ENCODE results near the gene SLC9A3. TPM values are rescaled to one million over a fixed set of nuclear protein-coding genes. Genes with fewer than 3 reads are reported as not detected.

The SLC9A3 gene
- total RNA-seq, 2 donors from 2014 or later, result 4.3 to 5.3 TPM

DNA sequence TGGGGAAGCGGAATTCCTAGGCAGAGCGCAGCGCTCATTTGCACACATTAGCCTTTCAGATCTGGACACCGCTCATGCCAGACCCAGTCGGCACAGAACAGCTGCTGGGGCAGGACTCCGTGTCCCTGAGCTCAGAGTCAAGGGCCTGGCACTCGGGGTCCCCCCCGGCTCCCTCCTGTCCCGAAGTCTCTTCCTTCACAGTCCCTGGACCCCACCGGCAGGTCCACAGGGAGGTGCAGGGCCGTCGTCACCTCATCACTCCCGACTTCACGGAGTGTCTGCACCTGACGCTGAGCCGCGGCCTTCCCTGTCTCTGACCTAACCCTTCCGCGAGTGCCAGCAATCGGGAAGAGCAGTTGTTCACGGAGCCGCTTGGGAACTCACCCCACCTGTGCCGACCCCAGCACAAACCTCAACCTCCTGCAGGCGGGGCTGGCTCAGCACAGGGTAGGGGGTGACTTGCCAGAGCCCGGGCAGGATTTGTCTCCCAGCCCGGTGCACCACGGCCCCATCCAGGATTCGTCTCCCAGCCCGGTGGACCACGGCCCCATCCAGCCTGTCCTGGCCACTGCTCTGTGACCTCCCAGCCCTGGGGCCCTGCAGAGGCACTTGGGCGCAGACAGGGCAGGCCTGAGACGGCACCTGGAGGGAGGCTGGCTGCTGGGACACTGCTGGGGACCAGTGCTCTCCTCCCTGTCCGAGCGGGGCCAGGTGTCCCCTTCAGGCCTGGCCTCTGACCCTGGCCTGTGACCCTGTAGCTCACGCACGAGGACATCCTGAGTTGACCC, 9.9 kb upstream of the SLC9A3 start:
- no peaks in the 10 kb centered on the region for H3K36me3 ChIP-seq
- DNase-seq (ENCODE audit: low spot score), result no peak
- H3K4me1 ChIP-seq (replicated peaks), result no peaks in the 10 kb centered on the region
- intact Hi-C loops (cut with DNase I), result no loop called here
- WGBS, result 79% methylated on average over 17 of the region's 36 CpGs
- H3K4me3 ChIP-seq, result no peak overlapping the region
- H3K27ac ChIP-seq, result no peak overlapping the region
- H3K9me3 ChIP-seq, result no peaks in the 10 kb centered on the region
- H3K27me3 ChIP-seq (replicated peaks; ENCODE audit: insufficient read depth), result peaks cover 30% of the 10 kb centered on the region
- TF ChIP-seq POLR2AphosphoS5 (IDR thresholded peaks at IDR 0.05) (no peak), POLR2A (IDR thresholded peaks at IDR 0.05) (no peak)
- TF ChIP-seq, protein P1, sequence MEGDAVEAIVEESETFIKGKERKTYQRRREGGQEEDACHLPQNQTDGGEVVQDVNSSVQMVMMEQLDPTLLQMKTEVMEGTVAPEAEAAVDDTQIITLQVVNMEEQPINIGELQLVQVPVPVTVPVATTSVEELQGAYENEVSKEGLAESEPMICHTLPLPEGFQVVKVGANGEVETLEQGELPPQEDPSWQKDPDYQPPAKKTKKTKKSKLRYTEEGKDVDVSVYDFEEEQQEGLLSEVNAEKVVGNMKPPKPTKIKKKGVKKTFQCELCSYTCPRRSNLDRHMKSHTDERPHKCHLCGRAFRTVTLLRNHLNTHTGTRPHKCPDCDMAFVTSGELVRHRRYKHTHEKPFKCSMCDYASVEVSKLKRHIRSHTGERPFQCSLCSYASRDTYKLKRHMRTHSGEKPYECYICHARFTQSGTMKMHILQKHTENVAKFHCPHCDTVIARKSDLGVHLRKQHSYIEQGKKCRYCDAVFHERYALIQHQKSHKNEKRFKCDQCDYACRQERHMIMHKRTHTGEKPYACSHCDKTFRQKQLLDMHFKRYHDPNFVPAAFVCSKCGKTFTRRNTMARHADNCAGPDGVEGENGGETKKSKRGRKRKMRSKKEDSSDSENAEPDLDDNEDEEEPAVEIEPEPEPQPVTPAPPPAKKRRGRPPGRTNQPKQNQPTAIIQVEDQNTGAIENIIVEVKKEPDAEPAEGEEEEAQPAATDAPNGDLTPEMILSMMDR (IDR thresholded peaks at IDR 0.05), result no peak

DNA sequence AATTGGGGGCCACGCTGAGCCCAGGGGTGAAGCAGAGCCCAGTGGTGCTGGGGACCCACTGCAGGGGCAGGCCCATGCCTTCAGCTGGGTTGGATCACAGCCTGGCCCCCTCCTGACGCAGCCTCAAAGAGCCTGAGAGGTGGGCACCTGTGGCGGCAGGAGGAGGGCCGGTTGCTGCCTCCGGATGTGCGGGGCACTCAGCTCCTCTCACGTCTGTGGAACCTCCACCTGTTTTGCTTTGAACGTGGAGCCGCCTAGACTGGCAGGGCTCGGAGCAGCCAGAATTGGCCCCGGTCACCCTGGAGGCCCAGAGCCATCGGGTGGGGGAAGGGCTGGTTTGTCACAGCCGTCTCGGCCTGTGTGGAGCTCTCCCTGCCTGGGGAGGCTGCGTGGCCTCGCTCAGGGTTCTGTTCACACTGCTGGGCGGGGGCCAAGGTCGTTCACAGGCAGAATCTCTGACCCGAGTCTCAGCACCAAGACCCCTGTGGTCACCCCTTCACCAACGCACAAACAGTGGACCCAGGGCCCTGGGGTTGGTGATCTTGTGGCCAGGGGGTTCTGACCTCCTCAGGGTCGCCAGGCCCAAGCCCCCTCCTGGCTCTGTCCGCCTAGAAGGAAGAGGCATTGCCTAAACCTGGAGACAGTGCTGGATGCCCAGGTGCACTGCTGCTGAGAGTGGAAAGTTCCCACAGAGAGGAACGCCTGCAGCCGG, 9.2 kb upstream of the SLC9A3 start:
- Histone ChIP-seq H3K4me3 (no peak overlapping the region), H3K36me3 (no peaks in the 10 kb centered on the region), H3K9me3 (no peaks in the 10 kb centered on the region), H3K27ac (no peak overlapping the region), H3K4me1 (replicated peaks) (no peaks in the 10 kb centered on the region), H3K27me3 (replicated peaks; ENCODE audit: insufficient read depth) (peaks cover 27% of the 10 kb centered on the region)
- no peak for TF ChIP-seq POLR2AphosphoS5 (IDR thresholded peaks at IDR 0.05)
- TF ChIP-seq, protein P1 (IDR thresholded peaks at IDR 0.05), result no peak
- TF ChIP-seq POLR2A (IDR thresholded peaks at IDR 0.05), result no peak
- intact Hi-C loops (cut with DNase I), result no loop called here
- WGBS, result 59% methylated on average over 17 of the region's 24 CpGs
- no peak for DNase-seq (ENCODE audit: low spot score)

DNA sequence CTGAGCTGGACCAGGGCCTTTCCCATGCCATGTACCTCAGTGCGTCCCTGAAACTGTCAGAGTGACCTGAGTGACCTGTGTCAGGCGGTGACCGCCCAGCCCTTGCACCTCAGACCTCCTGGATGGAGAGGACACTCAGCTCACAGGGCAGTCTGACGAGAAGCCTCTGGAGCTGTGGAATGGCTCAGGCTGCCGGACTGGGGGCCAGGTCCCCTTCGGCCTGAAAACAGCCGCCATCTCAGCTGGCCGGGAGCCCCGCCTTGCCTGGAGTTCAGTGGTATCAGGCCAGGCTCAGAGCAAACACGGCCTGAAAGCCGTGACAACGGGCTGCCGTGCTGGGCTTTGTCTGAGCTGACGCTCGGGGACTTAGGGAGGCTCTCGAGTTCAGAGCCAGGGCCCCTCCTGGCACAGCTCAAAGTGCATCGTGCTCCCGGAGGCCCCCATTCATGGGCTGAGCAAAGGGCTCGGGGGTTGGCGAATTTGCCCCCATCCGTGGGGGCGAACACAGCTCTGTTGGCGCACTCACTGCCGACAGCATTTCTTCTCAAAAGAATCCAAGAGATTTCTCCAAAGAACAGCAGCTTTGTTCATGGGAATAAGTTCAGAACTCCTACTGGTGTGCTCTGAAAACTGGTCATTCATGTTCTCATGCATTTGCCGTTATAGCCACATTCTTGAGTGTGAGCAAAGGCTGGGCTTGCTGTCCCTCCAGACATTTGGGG, 8.4 kb upstream of the SLC9A3 start:
- no peak for DNase-seq (ENCODE audit: low spot score)
- Histone ChIP-seq H3K4me3 (no peak overlapping the region), H3K27ac (no peak overlapping the region), H3K4me1 (replicated peaks) (no peaks in the 10 kb centered on the region), H3K27me3 (replicated peaks; ENCODE audit: insufficient read depth) (peaks cover 31% of the 10 kb centered on the region), H3K36me3 (no peaks in the 10 kb centered on the region), H3K9me3 (no peaks in the 10 kb centered on the region)
- TF ChIP-seq POLR2AphosphoS5 (IDR thresholded peaks at IDR 0.05) (no peak), POLR2A (IDR thresholded peaks at IDR 0.05) (no peak)
- TF ChIP-seq, protein P1 (IDR thresholded peaks at IDR 0.05), result no peak
- intact Hi-C loops (cut with DNase I), result no loop called here
- WGBS, result 50% methylated on average over 25 of the region's 25 CpGs

DNA sequence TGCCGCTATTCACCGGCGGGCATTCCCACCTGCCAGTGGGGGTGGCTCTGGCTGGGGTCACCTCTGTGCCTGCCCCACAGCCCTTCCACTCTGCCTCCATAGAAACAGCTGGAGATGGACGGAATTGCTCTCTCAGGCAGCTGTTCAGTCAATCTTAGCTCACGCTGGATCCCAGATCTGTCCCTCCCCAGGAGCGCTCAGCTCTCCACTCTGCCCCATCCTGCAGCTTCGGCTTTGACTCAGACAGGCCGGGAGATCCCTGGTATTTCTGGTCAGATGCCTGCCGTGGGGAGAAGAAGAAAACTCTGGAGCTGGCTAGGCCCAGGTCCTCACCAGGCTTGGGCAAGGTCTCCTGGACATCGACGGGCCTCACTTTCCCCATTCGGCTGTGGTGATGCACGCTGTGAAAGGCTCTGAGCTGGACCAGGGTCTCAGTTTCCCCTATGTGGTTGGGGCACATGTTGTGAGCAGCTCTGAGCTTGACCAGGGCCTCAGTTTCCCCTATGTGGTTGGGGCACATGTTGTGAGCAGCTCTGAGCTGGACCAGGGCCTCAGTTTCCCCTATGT, 7.6 kb upstream of the SLC9A3 start:
- TF ChIP-seq POLR2AphosphoS5 (IDR thresholded peaks at IDR 0.05), result no peak
- TF ChIP-seq, protein P1 (IDR thresholded peaks at IDR 0.05), result no peak
- TF ChIP-seq POLR2A (IDR thresholded peaks at IDR 0.05), result no peak
- H3K4me3 ChIP-seq, result no peak overlapping the region
- intact Hi-C loops (cut with DNase I), result no loop called here
- no peak for DNase-seq (ENCODE audit: low spot score)
- no peaks in the 10 kb centered on the region for H3K9me3 ChIP-seq
- H3K27ac ChIP-seq, result no peak overlapping the region
- no peaks in the 10 kb centered on the region for H3K4me1 ChIP-seq (replicated peaks)
- WGBS, result 85% methylated on average over 13 of the region's 13 CpGs
- no peaks in the 10 kb centered on the region for H3K36me3 ChIP-seq
- peaks cover 39% of the 10 kb centered on the region for H3K27me3 ChIP-seq (replicated peaks; ENCODE audit: insufficient read depth)

Data from prostate gland (tissue), 2 donors.